GM12872 (cell line): Measurements from ENCODE around the gene HPX.

Source experiments
- CTCF ChIP-seq: IDR thresholded peaks from 3 replicates; pipeline ENCODE4 v1.5.1; 2011; ENCODE audit warnings: low read depth, mild to moderate bottlenecking, low read length, moderate library complexity; ENCODE audit not compliant: insufficient read depth

Gene HPX

GRCh38 chr11:6420677-6421076 is 20.1 kb downstream of the HPX start:
- no peak for TF ChIP-seq CTCF

GRCh38 chr11:6419009-6419631 is 21.7 kb downstream of the HPX start, which contains the start of gene APBB1:
Gene APBB1, minus strand, starts transcription at chr11:6419094. Its CDS starts 7,747 bp downstream, at chr11:6411347.
- no peak for TF ChIP-seq CTCF

- no peak for TF ChIP-seq CTCF
These were observed 22.2 kb downstream of the HPX start for GRCh38 chr11:6418557-6419008.

GRCh38 chr11:6417907-6418556 is 22.8 kb downstream of the HPX start:
- no peak for TF ChIP-seq CTCF

GRCh38 chr11:6415797-6416196 is 25.0 kb downstream of the HPX start:
- no peak for TF ChIP-seq CTCF

- TF ChIP-seq CTCF = no peak
These were observed 25.9 kb downstream of the HPX start for GRCh38 chr11:6414874-6415328.

- TF ChIP-seq CTCF = no peak
These were observed 27.0 kb downstream of the HPX start for GRCh38 chr11:6413791-6414201.
